ENCODE measurements around the gene SLC6A11. TPM values are rescaled to one million over a fixed set of nuclear protein-coding genes. Genes with fewer than 3 reads are reported as not detected.

The SLC6A11 gene
- total and polyA plus RNA-seq, 9 donors, result under 0.01 to 0.33 (median 0.07) TPM; not detected in 2

DNA sequence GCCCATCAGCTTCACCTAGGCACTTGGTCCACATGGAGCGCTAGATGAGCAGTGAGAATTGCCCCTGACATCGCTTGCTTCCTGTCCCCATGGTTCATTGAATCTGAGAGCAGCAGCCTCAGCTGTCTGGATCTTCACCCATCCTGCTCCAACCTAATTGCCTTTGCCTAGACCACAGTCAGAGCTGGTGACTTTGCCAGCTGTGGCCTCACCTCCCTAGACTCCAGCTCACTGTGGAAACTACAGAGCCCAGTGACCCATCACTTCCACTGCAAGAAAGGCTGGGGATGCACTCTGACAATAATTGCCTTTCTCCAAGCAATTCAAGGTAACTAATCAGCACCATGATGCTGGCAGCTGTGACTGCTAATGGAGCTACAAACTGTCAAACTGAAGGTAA lies 145.9 kb downstream of the SLC6A11 start:
- H3K4me1 ChIP-seq (ENCODE audit: insufficient read depth), result peaks cover 1% of the 10 kb centered on the region
- intact Hi-C loops (cut with DNase I), result no loop called here
- no peak for TF ChIP-seq EP300 (IDR thresholded peaks at IDR 0.05)
- no peak for TF ChIP-seq CTCF (IDR thresholded peaks at IDR 0.05)
- WGBS, 3 donors, result 87 to 92% (median 88%) methylated on average over 2 of the region's 2 CpGs
- no peak overlapping the region for H3K4me3 ChIP-seq
- H3K9me3 ChIP-seq, result no peaks in the 10 kb centered on the region
- H3K27ac ChIP-seq, result no peak overlapping the region
- no peaks in the 10 kb centered on the region for H3K36me3 ChIP-seq
- no peaks in the 10 kb centered on the region for H3K27me3 ChIP-seq
- no peak for DNase-seq

- intact Hi-C loops (cut with DNase I), result no loop called here
- TF ChIP-seq POLR2A (IDR thresholded peaks at IDR 0.05) (no peak), EP300 (IDR thresholded peaks at IDR 0.05) (no peak), CTCF (IDR thresholded peaks at IDR 0.05) (no peak)
- no peak overlapping the region for H3K4me3 ChIP-seq
- WGBS, 3 donors, result 56 to 69% (median 58%) methylated on average over 5 of the region's 5 CpGs
- no peak for DNase-seq
- H3K36me3 ChIP-seq, result no peaks in the 10 kb centered on the region
- H3K27me3 ChIP-seq, result no peaks in the 10 kb centered on the region
- no peaks in the 10 kb centered on the region for H3K4me1 ChIP-seq (ENCODE audit: insufficient read depth)
- H3K27ac ChIP-seq, result no peak overlapping the region
- no peaks in the 10 kb centered on the region for H3K9me3 ChIP-seq
Measured at GRCh38 chr3:10962481-10963036, 146.5 kb downstream of the SLC6A11 start.

DNA sequence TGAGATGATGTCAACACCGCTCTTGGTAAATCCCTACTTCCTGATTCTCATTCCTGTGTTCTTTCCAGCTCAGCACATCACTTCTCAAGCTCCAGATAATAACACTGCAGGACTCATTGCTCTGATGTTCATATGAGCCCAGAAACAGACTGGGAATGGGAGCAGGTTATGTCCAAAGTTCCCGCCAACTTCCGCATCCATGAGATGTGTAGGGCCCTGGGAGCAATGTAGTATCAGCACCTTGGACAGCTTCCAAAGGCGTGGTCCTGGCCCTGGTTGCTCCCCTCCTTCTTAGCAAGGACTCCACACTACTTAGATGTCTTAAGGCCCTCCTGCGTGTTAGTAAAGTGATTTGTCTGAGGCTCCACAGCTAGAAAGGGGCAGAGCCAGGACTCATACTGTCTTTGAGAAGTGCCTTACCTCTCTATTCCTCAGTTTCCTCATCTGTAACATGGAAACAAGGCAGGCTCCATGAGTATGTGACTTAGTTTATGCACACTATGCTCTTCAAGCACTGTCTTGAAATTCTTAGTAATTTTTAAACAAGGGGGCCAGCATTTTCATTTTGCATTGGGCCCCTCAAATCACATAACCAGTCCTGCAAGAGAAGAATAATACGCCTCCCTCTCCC lies 148.6 kb downstream of the SLC6A11 start:
- no peaks in the 10 kb centered on the region for H3K27me3 ChIP-seq
- H3K4me1 ChIP-seq (ENCODE audit: insufficient read depth), result no peaks in the 10 kb centered on the region
- no peak overlapping the region for H3K27ac ChIP-seq
- H3K36me3 ChIP-seq, result no peaks in the 10 kb centered on the region
- no peaks in the 10 kb centered on the region for H3K9me3 ChIP-seq
- no peak for TF ChIP-seq CTCF (IDR thresholded peaks at IDR 0.05)
- TF ChIP-seq POLR2A (IDR thresholded peaks at IDR 0.05), result no peak
- no peak for TF ChIP-seq EP300 (IDR thresholded peaks at IDR 0.05)
- DNase-seq, result no peak
- 55 to 61% (median 57%) methylated on average over 6 of the region's 6 CpGs for WGBS, 3 donors
- no peak overlapping the region for H3K4me3 ChIP-seq
- intact Hi-C loops (cut with DNase I), result no loop called here

- WGBS, 3 donors, result 17 to 20% (median 20%) methylated on average over 4 of the region's 4 CpGs
- Histone ChIP-seq H3K9me3 (no peaks in the 10 kb centered on the region), H3K27ac (no peak overlapping the region), H3K4me3 (no peak overlapping the region), H3K36me3 (no peaks in the 10 kb centered on the region), H3K27me3 (no peaks in the 10 kb centered on the region), H3K4me1 (ENCODE audit: insufficient read depth) (no peaks in the 10 kb centered on the region)
- DNase-seq, result no peak
- intact Hi-C loops (cut with DNase I), result no loop called here
- TF ChIP-seq CTCF (IDR thresholded peaks at IDR 0.05), result no peak
- no peak for TF ChIP-seq POLR2A (IDR thresholded peaks at IDR 0.05)
- no peak for TF ChIP-seq EP300 (IDR thresholded peaks at IDR 0.05)
Measured at GRCh38 chr3:10968401-10968800, 152.4 kb downstream of the SLC6A11 start.
